ENCODE data around the gene DVL2.

The DVL2 gene

GRCh38 chr17:7219812-7220592 lies 14.3 kb downstream of the DVL2 start, which contains the start of the genes ACADVL and DLG4:
TSS of gene ACADVL (plus strand) at chr17:7219938. CDS start at chr17:7219985, 47 bp downstream.
TSS of gene DLG4 (minus strand) at chr17:7219836.
- DNase-seq: peak; percentile 79 to 87 (median 81)
- 0% methylated on average over 53 of the region's 63 CpGs for WGBS (ENCODE audit: insufficient coverage)
- H3K27me3 ChIP-seq (replicated peaks in 2 of 5; ENCODE audit: control insufficient read depth in 4 of 5, insufficient read depth in 5 of 5, low read length in 4 of 5): no peaks in the 10 kb centered on the region
- ChIA-PET CTCF (interaction anchor here (0.8 to 5.3 kb wide), 22 partner anchors 12 to 175 kb away, joined by 3 to 75 read pairs (median 4); partner anchors contain the start of genes ACAP1, DVL2, GABARAP and PHF23), POLR2A (interaction anchor here (0.6 to 2.9 kb wide), 5 partner anchors 14 to 791 kb away, joined by 3 to 21 read pairs (median 5); partner anchors contain the start of genes DVL2, GABARAP and PHF23)
- no peaks in the 10 kb centered on the region for H3K9me3 ChIP-seq (ENCODE audit: control extremely low read depth in 1 of 5, control insufficient read depth in 4 of 5, insufficient read depth in 2 of 5, low read depth in 1 of 5, low read length in 4 of 5)
- H3K36me3 ChIP-seq (ENCODE audit: control insufficient read depth in 4 of 4, insufficient read depth in 4 of 4, low read length in 3 of 4): peaks cover 4 to 39% (median 34%) of the 10 kb centered on the region in 4 experiments
- peak within 1 kb of the TSS; percentile 79 to 94 (median 87) for H3K4me3 ChIP-seq (ENCODE audit: control insufficient read depth in 1 of 7, extremely low read depth in 1 of 7, insufficient read depth in 4 of 7, low read depth in 2 of 7, low read length in 6 of 7)
- H3K27ac ChIP-seq (ENCODE audit: insufficient read depth in 1 of 2, low read depth in 1 of 2, low read length in 2 of 2, poor library complexity in 1 of 2, severe bottlenecking in 2 of 2): peak within 1 kb of the TSS; percentile 58 to 76
- H3K4me1 ChIP-seq (ENCODE audit: control extremely low read depth in 1 of 4, control insufficient read depth in 4 of 4, insufficient read depth in 4 of 4, low read length in 3 of 4): peaks cover 5 to 58% (median 56%) of the 10 kb centered on the region in 4 experiments

DNA sequence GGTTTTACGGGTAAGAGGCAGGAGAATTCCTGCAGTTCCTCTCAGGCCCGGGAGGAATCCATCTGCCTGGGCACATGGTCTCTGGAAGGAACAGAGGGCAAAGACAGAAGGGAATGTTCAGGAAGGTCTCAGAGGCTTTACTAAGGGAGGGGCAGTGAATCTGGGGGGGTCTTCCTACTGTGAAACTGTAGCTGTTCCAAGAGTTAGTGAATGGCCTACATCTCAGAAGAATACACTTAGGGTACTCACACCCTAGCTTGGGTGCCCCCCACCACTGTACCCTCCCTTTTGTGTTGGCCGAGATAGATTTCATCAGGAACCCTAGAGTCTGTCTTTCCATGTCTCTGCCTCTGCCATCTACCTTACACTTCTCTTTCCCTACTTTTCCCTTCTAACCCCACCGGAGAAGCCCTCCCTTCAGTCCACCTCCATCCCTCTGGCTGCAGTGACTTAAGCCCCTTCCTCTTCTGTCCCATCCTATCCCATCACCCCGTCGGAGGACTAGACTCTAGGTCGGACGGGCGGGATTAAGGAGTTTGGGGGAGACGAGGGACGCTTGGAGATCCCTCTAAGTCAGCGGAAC lies 15.0 kb downstream of the DVL2 start:
- Histone ChIP-seq H3K27me3 (replicated peaks in 2 of 5; ENCODE audit: control insufficient read depth in 4 of 5, insufficient read depth in 5 of 5, low read length in 4 of 5) (no peaks in the 10 kb centered on the region), H3K4me3 (ENCODE audit: control insufficient read depth in 1 of 7, extremely low read depth in 1 of 7, insufficient read depth in 4 of 7, low read depth in 2 of 7, low read length in 6 of 7) (peak overlapping the region; percentile 79 to 94 (median 87)), H3K9me3 (ENCODE audit: control extremely low read depth in 1 of 5, control insufficient read depth in 4 of 5, insufficient read depth in 2 of 5, low read depth in 1 of 5, low read length in 4 of 5) (no peaks in the 10 kb centered on the region), H3K36me3 (ENCODE audit: control insufficient read depth in 4 of 4, insufficient read depth in 4 of 4, low read length in 3 of 4) (peaks cover 4 to 34% (median 28%) of the 10 kb centered on the region in 4 experiments), H3K4me1 (ENCODE audit: control extremely low read depth in 1 of 4, control insufficient read depth in 4 of 4, insufficient read depth in 4 of 4, low read length in 3 of 4) (peaks cover 5 to 65% (median 59%) of the 10 kb centered on the region in 4 experiments), H3K27ac (ENCODE audit: insufficient read depth in 1 of 2, low read depth in 1 of 2, low read length in 2 of 2, poor library complexity in 1 of 2, severe bottlenecking in 2 of 2) (peak overlapping the region in 1 of 2 experiments; percentile 76)
- ChIA-PET CTCF (interaction anchor here (0.8 to 5.3 kb wide), 11 partner anchors 11 to 174 kb away, joined by 3 to 75 read pairs (median 4); partner anchors contain the start of genes ACAP1, DVL2 and GABARAP), POLR2A (interaction anchor here (1.0 to 2.9 kb wide), 3 partner anchors 15 to 23 kb away, joined by 4 to 21 read pairs (median 11); partner anchors contain the start of genes DVL2, GABARAP and PHF23)
- no peak for DNase-seq
- 16% methylated on average over 12 of the region's 12 CpGs for WGBS (ENCODE audit: insufficient coverage)

- ChIA-PET POLR2A (interaction anchor here (2.9 kb wide), 1 partner anchor 19 kb away, joined by 21 read pairs; the partner anchor contains the start of gene PHF23), CTCF (interaction anchor here (1.2 to 5.3 kb wide), 4 partner anchors 15 to 174 kb away, joined by 3 to 75 read pairs (median 18); partner anchors contain the start of genes DVL2 and GABARAP)
- Histone ChIP-seq H3K9me3 (ENCODE audit: control extremely low read depth in 1 of 5, control insufficient read depth in 4 of 5, insufficient read depth in 2 of 5, low read depth in 1 of 5, low read length in 4 of 5) (no peaks in the 10 kb centered on the region), H3K27me3 (replicated peaks in 2 of 5; ENCODE audit: control insufficient read depth in 4 of 5, insufficient read depth in 5 of 5, low read length in 4 of 5) (no peaks in the 10 kb centered on the region), H3K4me3 (ENCODE audit: control insufficient read depth in 1 of 7, extremely low read depth in 1 of 7, insufficient read depth in 4 of 7, low read depth in 2 of 7, low read length in 6 of 7) (peak overlapping the region in 2 of 7 experiments; percentile 88 to 89), H3K36me3 (ENCODE audit: control insufficient read depth in 4 of 4, insufficient read depth in 4 of 4, low read length in 3 of 4) (peaks cover 4 to 28% (median 25%) of the 10 kb centered on the region in 4 experiments), H3K4me1 (ENCODE audit: control extremely low read depth in 1 of 4, control insufficient read depth in 4 of 4, insufficient read depth in 4 of 4, low read length in 3 of 4) (peaks cover 5 to 70% (median 62%) of the 10 kb centered on the region in 4 experiments), H3K27ac (ENCODE audit: insufficient read depth in 1 of 2, low read depth in 1 of 2, low read length in 2 of 2, poor library complexity in 1 of 2, severe bottlenecking in 2 of 2) (peak overlapping the region in 1 of 2 experiments; percentile 76)
- WGBS (ENCODE audit: insufficient coverage): 100% methylated on average over 2 of the region's 6 CpGs
- no peak for DNase-seq
Measured at GRCh38 chr17:7218758-7219157, 15.6 kb downstream of the DVL2 start.

DNA sequence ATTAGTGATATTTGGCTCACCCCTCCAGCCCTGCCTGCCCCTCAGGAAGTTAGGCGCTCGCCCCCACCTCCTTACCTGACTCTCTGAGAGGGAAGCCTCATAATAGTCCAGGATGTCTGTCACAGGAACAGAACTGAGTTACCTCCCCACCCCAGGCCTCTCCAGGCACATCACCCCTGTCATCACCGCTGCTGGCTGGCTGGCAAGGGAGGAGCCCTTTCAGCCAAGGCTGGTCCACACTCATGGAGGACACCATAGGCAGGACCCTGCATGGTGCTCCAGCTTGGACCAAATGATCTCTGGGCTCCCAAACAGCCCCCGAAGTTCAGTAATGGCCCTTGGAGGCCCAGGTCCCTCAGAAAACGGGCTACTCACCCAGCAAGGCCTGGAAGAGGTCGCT lies 16.2 kb downstream of the DVL2 start:
- peaks cover 4 to 22% (median 19%) of the 10 kb centered on the region in 4 experiments for H3K36me3 ChIP-seq (ENCODE audit: control insufficient read depth in 4 of 4, insufficient read depth in 4 of 4, low read length in 3 of 4)
- ChIA-PET POLR2A (no interaction called here), CTCF (interaction anchor here (3.3 to 5.3 kb wide), 2 partner anchors 15 to 25 kb away, joined by 34 to 75 read pairs; partner anchors contain the start of genes DVL2 and GABARAP)
- H3K27ac ChIP-seq (ENCODE audit: insufficient read depth in 1 of 2, low read depth in 1 of 2, low read length in 2 of 2, poor library complexity in 1 of 2, severe bottlenecking in 2 of 2): peak overlapping the region; percentile 58 to 71
- H3K9me3 ChIP-seq (ENCODE audit: control extremely low read depth in 1 of 5, control insufficient read depth in 4 of 5, insufficient read depth in 2 of 5, low read depth in 1 of 5, low read length in 4 of 5): no peaks in the 10 kb centered on the region
- peaks cover 8 to 75% (median 67%) of the 10 kb centered on the region in 4 experiments for H3K4me1 ChIP-seq (ENCODE audit: control extremely low read depth in 1 of 4, control insufficient read depth in 4 of 4, insufficient read depth in 4 of 4, low read length in 3 of 4)
- DNase-seq: no peak
- H3K4me3 ChIP-seq (ENCODE audit: control insufficient read depth in 1 of 7, extremely low read depth in 1 of 7, insufficient read depth in 4 of 7, low read depth in 2 of 7, low read length in 6 of 7): peak overlapping the region in 6 of 7 experiments; percentile 52 to 78 (median 66)
- no peaks in the 10 kb centered on the region for H3K27me3 ChIP-seq (replicated peaks in 2 of 5; ENCODE audit: control insufficient read depth in 4 of 5, insufficient read depth in 5 of 5, low read length in 4 of 5)
- WGBS (ENCODE audit: insufficient coverage): 40% methylated on average over 5 of the region's 6 CpGs

GRCh38 chr17:7217113-7217987 lies 17.0 kb downstream of the DVL2 start:
- DNase-seq: peak in 2 of 3 donors; percentile 79
- Histone ChIP-seq H3K4me1 (ENCODE audit: control extremely low read depth in 1 of 4, control insufficient read depth in 4 of 4, insufficient read depth in 4 of 4, low read length in 3 of 4) (peaks cover 8 to 75% (median 68%) of the 10 kb centered on the region in 4 experiments), H3K4me3 (ENCODE audit: control insufficient read depth in 1 of 7, extremely low read depth in 1 of 7, insufficient read depth in 4 of 7, low read depth in 2 of 7, low read length in 6 of 7) (peak overlapping the region; percentile 28 to 81 (median 67)), H3K9me3 (ENCODE audit: control extremely low read depth in 1 of 5, control insufficient read depth in 4 of 5, insufficient read depth in 2 of 5, low read depth in 1 of 5, low read length in 4 of 5) (no peaks in the 10 kb centered on the region), H3K27ac (ENCODE audit: insufficient read depth in 1 of 2, low read depth in 1 of 2, low read length in 2 of 2, poor library complexity in 1 of 2, severe bottlenecking in 2 of 2) (peak overlapping the region; percentile 58 to 71), H3K27me3 (replicated peaks in 2 of 5; ENCODE audit: control insufficient read depth in 4 of 5, insufficient read depth in 5 of 5, low read length in 4 of 5) (no peaks in the 10 kb centered on the region), H3K36me3 (ENCODE audit: control insufficient read depth in 4 of 4, insufficient read depth in 4 of 4, low read length in 3 of 4) (peaks cover 0 to 14% (median 12%) of the 10 kb centered on the region in 4 experiments)
- POLR2A ChIA-PET: no interaction called here
- CTCF ChIA-PET: interaction anchor here (5.3 kb wide), 1 partner anchor 16 kb away, joined by 75 read pairs; the partner anchor contains the start of gene DVL2
- 0% methylated on average over 8 of the region's 32 CpGs for WGBS (ENCODE audit: insufficient coverage)

Data from common myeloid progenitor, CD34-positive (primary cell).